Keratinocyte (primary cell): Measurements from ENCODE around the gene DLG5. TPM values are rescaled to one million over a fixed set of nuclear protein-coding genes. Genes with fewer than 3 reads are reported as not detected.

ENCODE experiments used
- DNase-seq: peaks from one replicate; pipeline ENCODE4 v3.0.0-alpha.2; 2011; ENCODE audit warnings: low read depth, missing footprints, low spot score
- FAIRE-seq: peaks from 2 replicates; lab custom pipeline; 2011; peaks lifted over from hg19 to GRCh38; lab: Jason Lieb, UNC
- H2AFZ ChIP-seq: 2 replicates; pipeline ENCODE4 v1.6.0; 2012; ENCODE audit warnings: low read length, control low read depth, inconsistent platforms; ENCODE audit not compliant: control insufficient read depth
- H3K27ac ChIP-seq: 2 replicates; pipeline ENCODE4 v1.5.1; 2011; ENCODE audit warnings: low read length; ENCODE audit not compliant: control insufficient read depth, insufficient read depth
- H3K27me3 ChIP-seq: 3 replicates; pipeline ENCODE4 v1.6.0; 2011; ENCODE audit warnings: low read length; ENCODE audit not compliant: control insufficient read depth, insufficient read depth; ENCODE audit errors: extremely low read depth
- H3K36me3 ChIP-seq, 2 experiments: 2 replicates in 1 of 2; 3 replicates in 1 of 2; pipeline ENCODE4 v1.5.1; 2011; ENCODE audit warnings: low read length in 2 of 2, mild to moderate bottlenecking in 1 of 2; ENCODE audit not compliant: control insufficient read depth in 2 of 2, insufficient read depth in 2 of 2; ENCODE audit errors: extremely low read depth in 1 of 2
- H3K4me1 ChIP-seq: 3 replicates; pipeline ENCODE4 v1.5.1; 2011; ENCODE audit warnings: low read length; ENCODE audit not compliant: control insufficient read depth, insufficient read depth; ENCODE audit errors: extremely low read depth
- H3K4me2 ChIP-seq: 3 replicates; pipeline ENCODE4 v1.6.0; 2011; ENCODE audit warnings: low read depth, low read length; ENCODE audit not compliant: control insufficient read depth, insufficient read depth; ENCODE audit errors: extremely low read depth
- H3K4me3 ChIP-seq, 3 experiments: fragments of 200-600 bp in 1 of 3; sonication (generic) in 1 of 3; 2 replicates in 2 of 3; 3 replicates in 1 of 3; pipeline ENCODE4 v1.5.1; 2011 to 2016; ENCODE audit warnings: low read length in 3 of 3, mild to moderate bottlenecking in 3 of 3, control low read depth in 2 of 3, inconsistent platforms in 1 of 3, low read depth in 1 of 3, mixed read lengths in 1 of 3, mixed run types in 1 of 3, moderate library complexity in 1 of 3; ENCODE audit not compliant: control insufficient read depth in 2 of 3, insufficient read depth in 2 of 3; ENCODE audit errors: extremely low read depth in 1 of 3
- H3K79me2 ChIP-seq: 2 replicates; pipeline ENCODE4 v1.6.0; 2012; ENCODE audit warnings: low read length; ENCODE audit not compliant: control insufficient read depth, insufficient read depth
- H3K9ac ChIP-seq: 3 replicates; pipeline ENCODE4 v1.6.0; 2011; ENCODE audit warnings: low read length; ENCODE audit not compliant: control insufficient read depth, insufficient read depth; ENCODE audit errors: extremely low read depth
- H3K9me1 ChIP-seq: 3 replicates; pipeline ENCODE4 v1.6.0; 2011; ENCODE audit warnings: low read length; ENCODE audit not compliant: control insufficient read depth, insufficient read depth; ENCODE audit errors: extremely low read depth
- H3K9me3 ChIP-seq: 2 replicates; pipeline ENCODE4 v1.5.1; 2012; ENCODE audit warnings: low read depth, low read length; ENCODE audit not compliant: control insufficient read depth
- H4K20me1 ChIP-seq: 3 replicates; pipeline ENCODE4 v1.6.0; 2011; ENCODE audit warnings: low read length; ENCODE audit not compliant: control insufficient read depth, insufficient read depth; ENCODE audit errors: extremely low read depth
- CTCF ChIP-seq, 3 experiments: IDR thresholded peaks in 1 of 3; conservative IDR thresholded peaks in 1 of 3; optimal IDR thresholded peaks in 1 of 3; 2 replicates in 2 of 3; 3 replicates in 1 of 3; pipeline versions ENCODE3 to v1.5.1; 2011; ENCODE audit warnings: low read length in 3 of 3, mild to moderate bottlenecking in 3 of 3, moderate library complexity in 2 of 3, control low read depth in 1 of 3, inconsistent platforms in 1 of 3; ENCODE audit not compliant: insufficient read depth in 2 of 3; ENCODE audit errors: extremely low read depth in 1 of 3
- EZH2 ChIP-seq: IDR thresholded peaks from one replicate; pipeline ENCODE4 v1.6.1; 2012; ENCODE audit warnings: inconsistent platforms, mild to moderate bottlenecking, low read length, moderate library complexity
- dilution Hi-C: fragments of 300-500 bp; cut with MboI; formaldehyde crosslinking; loops from one replicate; pipeline ENCODE4 v1.7.0; 2020; ENCODE audit warnings: low sequenced_read_pairs; ENCODE audit not compliant: extremely low pct_ligation_motif_present
- polyA plus RNA-seq, 5 experiments: library from polyadenylated mRNA; depleted of rRNA in 3 of 5; stranded (reverse) in 3 of 5; stranded (forward) in 1 of 5; unstranded in 1 of 5; fragments of >200 nt; gene quantifications; 1 replicate in 1 of 5; 2 replicates in 3 of 5; 3 replicates in 1 of 5; pipeline versions ENCODE4 v1.2.1 to v1.2.3, GENCODE V29; 2011 to 2012; ENCODE audit warnings: missing spikeins in 2 of 5, low read depth in 1 of 5, low replicate concordance in 1 of 5

DLG5 gene
- polyA plus RNA-seq, 1 donor (not counting 4 experiments of a cell fraction or from before 2014, with no cell fraction given): 17.2 TPM

GRCh38 chr10:77806511-77807157 lies 119.9 kb downstream of the DLG5 start:
- Histone ChIP-seq H2AFZ (no peak overlapping the region), H3K9ac (no peak overlapping the region), H3K4me3 (no peak overlapping the region), H3K79me2 (no peaks in the 10 kb centered on the region), H3K9me3 (no peaks in the 10 kb centered on the region), H3K4me2 (no peak overlapping the region), H3K27ac (no peak overlapping the region), H3K27me3 (no peaks in the 10 kb centered on the region), H3K36me3 (peaks cover 42 to 47% of the 10 kb centered on the region in 2 experiments), H4K20me1 (no peaks in the 10 kb centered on the region), H3K9me1 (no peaks in the 10 kb centered on the region), H3K4me1 (peaks cover 4% of the 10 kb centered on the region)
- dilution Hi-C loops: no loop called here
- no peak for FAIRE-seq
- no peak for TF ChIP-seq CTCF (optimal IDR thresholded peaks at IDR 0.05 in 1 of 3, IDR thresholded peaks at IDR 0.05 in 1 of 3, conservative IDR thresholded peaks at IDR 0.05 in 1 of 3; ENCODE audit: extremely low read depth in 1 of 3, insufficient read depth in 2 of 3, low read length in 3 of 3)
- no peak for TF ChIP-seq EZH2
- no peak for DNase-seq

DNA sequence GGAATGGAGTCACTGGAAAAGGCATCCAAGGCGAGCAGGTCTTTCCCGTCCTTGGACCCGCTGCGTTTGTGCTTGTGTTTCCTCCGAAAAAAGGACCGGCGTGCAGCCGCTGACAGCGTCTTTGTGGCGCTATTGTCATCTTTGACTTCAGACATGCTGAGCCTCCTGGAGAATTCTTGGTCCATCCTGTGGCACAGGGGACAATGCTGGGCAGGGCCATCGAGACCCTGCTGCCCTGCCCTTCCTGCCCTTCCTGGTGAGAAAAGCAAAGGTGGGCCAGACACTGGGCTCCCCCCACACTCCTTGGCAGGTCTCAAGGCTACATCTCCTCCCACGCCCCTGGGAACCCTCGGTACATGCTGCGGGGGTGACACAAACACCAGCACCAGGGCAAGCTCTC lies 120.9 kb downstream of the DLG5 start:
- H4K20me1 ChIP-seq: no peaks in the 10 kb centered on the region
- no peak overlapping the region for H2AFZ ChIP-seq
- H3K27ac ChIP-seq: no peak overlapping the region
- H3K9me3 ChIP-seq: no peaks in the 10 kb centered on the region
- H3K9me1 ChIP-seq: no peaks in the 10 kb centered on the region
- FAIRE-seq (no peak), DNase-seq (no peak)
- no peak overlapping the region for H3K4me3 ChIP-seq
- H3K9ac ChIP-seq: no peak overlapping the region
- dilution Hi-C loops: no loop called here
- TF ChIP-seq EZH2: no peak
- no peak for TF ChIP-seq CTCF (optimal IDR thresholded peaks at IDR 0.05 in 1 of 3, IDR thresholded peaks at IDR 0.05 in 1 of 3, conservative IDR thresholded peaks at IDR 0.05 in 1 of 3; ENCODE audit: extremely low read depth in 1 of 3, insufficient read depth in 2 of 3, low read length in 3 of 3)
- no peaks in the 10 kb centered on the region for H3K27me3 ChIP-seq
- no peaks in the 10 kb centered on the region for H3K79me2 ChIP-seq
- H3K36me3 ChIP-seq: peaks cover 42 to 45% of the 10 kb centered on the region in 2 experiments
- H3K4me1 ChIP-seq: peaks cover 4% of the 10 kb centered on the region
- H3K4me2 ChIP-seq: no peak overlapping the region
